GM12873 (cell line): ENCODE results near the gene SAPCD2.

Source experiments
- CTCF ChIP-seq: IDR thresholded peaks from 2 replicates; pipeline ENCODE4 v1.5.1; 2012; ENCODE audit warnings: low read depth, mild to moderate bottlenecking, moderate library complexity, low read length, control low read depth; ENCODE audit not compliant: insufficient read depth; ENCODE audit errors: missing control alignments

The SAPCD2 gene

GRCh38 chr9:137018761-137019559 lies 51.4 kb downstream of the SAPCD2 start:
- no peak for TF ChIP-seq CTCF

GRCh38 chr9:137017791-137018497 lies 52.4 kb downstream of the SAPCD2 start:
- TF ChIP-seq CTCF: no peak

- no peak for TF ChIP-seq CTCF
Measured at GRCh38 chr9:137017071-137017470, 53.3 kb downstream of the SAPCD2 start.

- no peak for TF ChIP-seq CTCF
Measured at GRCh38 chr9:137016436-137016835, 53.9 kb downstream of the SAPCD2 start.

GRCh38 chr9:137015976-137016375 lies 54.4 kb downstream of the SAPCD2 start:
- TF ChIP-seq CTCF: no peak

GRCh38 chr9:137015540-137015930 lies 54.8 kb downstream of the SAPCD2 start:
- TF ChIP-seq CTCF: no peak

- no peak for TF ChIP-seq CTCF
Measured at GRCh38 chr9:137014776-137015539, 55.4 kb downstream of the SAPCD2 start.
